ENCODE data around the gene PHEX.

Gene PHEX

DNA sequence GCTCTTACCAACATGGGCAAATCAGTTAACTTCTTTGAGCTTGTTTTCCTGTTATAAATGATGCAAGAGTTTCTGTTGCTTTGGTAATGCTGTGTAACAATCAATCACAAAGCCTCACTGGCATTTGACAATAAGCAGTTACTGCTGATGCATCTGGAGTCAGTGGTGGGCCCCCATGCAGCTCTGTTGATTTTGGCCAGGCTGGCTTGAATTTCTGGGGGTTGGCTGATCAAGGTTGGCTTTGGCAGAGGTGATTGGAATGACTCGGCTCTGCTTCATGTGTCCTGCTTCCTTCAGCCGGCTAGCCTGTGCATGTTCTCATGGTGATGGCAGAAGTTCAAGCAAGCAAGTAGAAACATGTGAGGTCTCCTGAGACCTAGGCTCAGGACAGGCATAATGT, 90.4 kb downstream of the PHEX start:
- Mint-ChIP-seq H3K36me3 (ENCODE audit: low read depth) (no peaks in the 10 kb centered on the region), H3K4me1 (peaks cover 19% of the 10 kb centered on the region), H3K27ac (no peak overlapping the region), H3K9me3 (peaks cover 2% of the 10 kb centered on the region), H3K4me3 (no peak overlapping the region), H3K27me3 (ENCODE audit: low read depth, poor library complexity) (no peaks in the 10 kb centered on the region)
- no peak for DNase-seq
- TF ChIP-seq, protein P1, sequence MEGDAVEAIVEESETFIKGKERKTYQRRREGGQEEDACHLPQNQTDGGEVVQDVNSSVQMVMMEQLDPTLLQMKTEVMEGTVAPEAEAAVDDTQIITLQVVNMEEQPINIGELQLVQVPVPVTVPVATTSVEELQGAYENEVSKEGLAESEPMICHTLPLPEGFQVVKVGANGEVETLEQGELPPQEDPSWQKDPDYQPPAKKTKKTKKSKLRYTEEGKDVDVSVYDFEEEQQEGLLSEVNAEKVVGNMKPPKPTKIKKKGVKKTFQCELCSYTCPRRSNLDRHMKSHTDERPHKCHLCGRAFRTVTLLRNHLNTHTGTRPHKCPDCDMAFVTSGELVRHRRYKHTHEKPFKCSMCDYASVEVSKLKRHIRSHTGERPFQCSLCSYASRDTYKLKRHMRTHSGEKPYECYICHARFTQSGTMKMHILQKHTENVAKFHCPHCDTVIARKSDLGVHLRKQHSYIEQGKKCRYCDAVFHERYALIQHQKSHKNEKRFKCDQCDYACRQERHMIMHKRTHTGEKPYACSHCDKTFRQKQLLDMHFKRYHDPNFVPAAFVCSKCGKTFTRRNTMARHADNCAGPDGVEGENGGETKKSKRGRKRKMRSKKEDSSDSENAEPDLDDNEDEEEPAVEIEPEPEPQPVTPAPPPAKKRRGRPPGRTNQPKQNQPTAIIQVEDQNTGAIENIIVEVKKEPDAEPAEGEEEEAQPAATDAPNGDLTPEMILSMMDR (IDR thresholded peaks at IDR 0.05), result no peak

DNA sequence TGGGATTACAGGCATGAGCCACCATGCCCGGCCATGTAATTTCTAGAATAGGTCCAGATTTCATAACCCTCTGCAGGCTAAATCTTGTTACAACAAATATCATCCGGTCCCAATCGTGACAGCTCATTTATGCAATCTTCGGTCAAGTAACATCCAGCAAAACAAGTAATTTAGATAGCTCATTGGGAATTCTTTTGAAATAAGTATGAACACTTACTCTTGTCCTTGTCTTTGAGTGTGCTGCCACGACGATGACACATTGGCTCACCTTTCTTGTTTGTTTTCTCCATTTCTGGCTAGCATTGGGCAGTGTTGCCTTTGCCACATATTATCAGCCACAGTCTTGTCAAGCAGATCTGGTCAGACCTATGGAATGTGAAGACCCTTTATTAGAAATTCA, 92.0 kb downstream of the PHEX start:
- no peak overlapping the region for H3K4me3 Mint-ChIP-seq
- no peak overlapping the region for H3K27ac Mint-ChIP-seq
- TF ChIP-seq, protein P1 (IDR thresholded peaks at IDR 0.05), result no peak
- peaks cover 2% of the 10 kb centered on the region for H3K9me3 Mint-ChIP-seq
- H3K36me3 Mint-ChIP-seq (ENCODE audit: low read depth), result no peaks in the 10 kb centered on the region
- peaks cover 11% of the 10 kb centered on the region for H3K4me1 Mint-ChIP-seq
- H3K27me3 Mint-ChIP-seq (ENCODE audit: low read depth, poor library complexity), result no peaks in the 10 kb centered on the region
- DNase-seq, result no peak

DNA sequence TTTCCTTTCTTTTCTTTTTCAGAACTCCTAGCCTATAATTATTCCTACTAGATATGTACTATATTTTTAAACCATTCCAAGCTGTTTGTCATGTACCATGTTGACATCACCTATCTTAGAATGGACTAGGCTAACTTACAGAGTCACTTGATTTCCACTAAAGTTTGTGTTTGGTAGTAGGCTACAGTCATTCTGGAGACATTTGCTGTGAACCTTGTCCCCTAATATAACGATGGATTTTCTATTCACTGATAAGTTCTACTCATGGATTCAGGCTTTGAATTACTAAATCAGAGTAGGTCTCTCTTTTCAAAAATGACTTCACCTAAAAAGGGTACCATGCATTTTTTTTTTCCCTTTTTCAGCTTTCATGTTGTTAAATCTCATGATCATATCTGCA, 93.4 kb downstream of the PHEX start:
- Mint-ChIP-seq H3K27me3 (ENCODE audit: low read depth, poor library complexity) (no peaks in the 10 kb centered on the region), H3K4me3 (no peak overlapping the region), H3K9me3 (peaks cover 2% of the 10 kb centered on the region), H3K36me3 (ENCODE audit: low read depth) (no peaks in the 10 kb centered on the region), H3K27ac (no peak overlapping the region), H3K4me1 (peaks cover 13% of the 10 kb centered on the region)
- no peak for DNase-seq
- TF ChIP-seq, protein P1 (IDR thresholded peaks at IDR 0.05), result no peak

DNA sequence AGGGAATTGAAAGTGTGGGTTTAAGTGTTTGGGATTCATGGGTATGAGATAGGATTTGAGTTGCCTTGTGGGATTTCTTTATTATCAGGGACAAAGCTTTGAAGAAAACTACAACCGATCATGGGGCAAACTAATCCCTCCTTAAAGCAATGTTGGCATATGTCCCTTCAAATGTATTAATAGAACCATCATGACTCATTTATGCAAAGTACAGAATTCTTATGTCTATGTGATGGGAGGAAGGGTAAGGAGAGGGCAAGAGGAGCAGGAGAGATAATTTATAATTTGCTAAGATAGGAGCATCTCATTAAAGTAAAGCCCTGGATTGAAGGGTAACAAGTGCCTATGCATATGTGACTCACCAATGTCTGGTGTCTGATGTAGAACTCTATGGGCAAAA, 94.2 kb downstream of the PHEX start:
- Mint-ChIP-seq H3K36me3 (ENCODE audit: low read depth) (no peaks in the 10 kb centered on the region), H3K27ac (no peak overlapping the region), H3K4me3 (no peak overlapping the region), H3K27me3 (ENCODE audit: low read depth, poor library complexity) (no peaks in the 10 kb centered on the region), H3K9me3 (peaks cover 2% of the 10 kb centered on the region), H3K4me1 (peaks cover 14% of the 10 kb centered on the region)
- DNase-seq, result no peak
- TF ChIP-seq, protein P1 (IDR thresholded peaks at IDR 0.05), result no peak

DNA sequence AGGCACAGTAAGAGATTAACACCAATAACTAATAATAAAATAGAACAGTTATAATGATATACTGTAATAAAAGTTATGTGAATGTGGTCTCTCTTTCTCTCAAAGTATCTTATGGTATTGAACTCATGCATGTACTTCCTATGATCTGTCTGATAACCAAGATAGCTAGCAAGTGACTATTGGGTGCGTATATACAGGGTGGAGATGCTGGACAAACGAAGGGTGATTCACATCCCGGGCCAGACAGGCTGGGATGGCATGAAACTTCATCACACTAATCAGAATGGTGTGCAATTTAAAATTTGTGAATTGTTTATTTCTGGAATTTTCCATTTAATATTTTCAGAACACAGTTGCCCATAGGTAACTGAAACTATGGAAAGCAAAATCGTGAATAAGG, 96.8 kb downstream of the PHEX start:
- peaks cover 18% of the 10 kb centered on the region for H3K4me1 Mint-ChIP-seq

DNA sequence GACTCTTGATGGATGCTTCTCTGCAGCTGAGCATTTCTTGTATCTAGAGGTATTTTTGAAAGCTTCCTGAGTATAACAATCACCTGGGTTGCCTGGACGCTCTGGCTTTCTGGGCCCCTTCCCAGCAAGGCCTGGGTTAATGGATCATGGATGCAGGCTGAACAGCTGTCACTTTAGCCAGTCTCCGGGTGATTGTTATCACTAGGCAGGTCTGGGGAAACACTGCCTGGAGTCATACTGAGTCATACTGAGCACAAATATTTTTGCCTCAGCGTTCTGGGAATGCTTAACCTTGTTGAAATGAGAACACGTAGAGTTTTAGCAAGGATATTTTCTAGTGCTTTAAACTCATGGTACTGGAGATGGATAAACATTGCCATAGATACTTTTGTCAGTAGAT, 102.6 kb downstream of the PHEX start:
- Mint-ChIP-seq H3K4me3 (no peak overlapping the region), H3K9me3 (no peaks in the 10 kb centered on the region), H3K27me3 (ENCODE audit: low read depth, poor library complexity) (peaks cover 9% of the 10 kb centered on the region), H3K4me1 (peaks cover 44% of the 10 kb centered on the region), H3K36me3 (ENCODE audit: low read depth) (no peaks in the 10 kb centered on the region), H3K27ac (no peak overlapping the region)
- no peak for DNase-seq
- TF ChIP-seq, protein P1 (IDR thresholded peaks at IDR 0.05), result no peak

More for the DNA sequence above, 96.8 kb downstream of the PHEX start:
- DNase-seq, result no peak
- Mint-ChIP-seq H3K27me3 (ENCODE audit: low read depth, poor library complexity) (no peaks in the 10 kb centered on the region), H3K4me3 (no peak overlapping the region), H3K36me3 (ENCODE audit: low read depth) (no peaks in the 10 kb centered on the region), H3K27ac (no peak overlapping the region), H3K9me3 (no peaks in the 10 kb centered on the region)
- TF ChIP-seq, protein P1 (IDR thresholded peaks at IDR 0.05), result no peak

Measured in nephron progenitor cell (in vitro differentiated cells).